Uterus (tissue), 4 donors: ENCODE results near the gene EFHD1. TPM values are rescaled to one million over a fixed set of nuclear protein-coding genes. Genes with fewer than 3 reads are reported as not detected.

Source experiments
- DNase-seq, 2 donors: peaks; one replicate each; pipeline ENCODE4 v3.0.0-alpha.2; 2019 to 2020
- H3K27ac ChIP-seq, 2 donors: fragments of 200-600 bp; sonication (generic); 1 replicate in 1 of 2; 2 replicates in 1 of 2; pipeline ENCODE4 v1.5.1; 2016 to 2018
- H3K27me3 ChIP-seq, 2 donors: fragments of 200-600 bp; sonication (generic); one replicate each; pipeline ENCODE4 v1.5.1; 2018 to 2019; ENCODE audit warnings: control low read depth in 1 of 2
- H3K36me3 ChIP-seq, 2 donors: fragments of 200-600 bp; sonication (generic); one replicate each; pipeline ENCODE4 v1.5.1; 2019; ENCODE audit warnings: control low read depth in 1 of 2
- H3K4me1 ChIP-seq, 2 donors: fragments of 200-600 bp; sonication (generic); one replicate each; pipeline ENCODE4 v1.5.1; 2018 to 2019; ENCODE audit warnings: control low read depth in 1 of 2
- H3K4me3 ChIP-seq, 2 donors: fragments of 200-600 bp; sonication (generic); 1 replicate in 1 of 2; 2 replicates in 1 of 2; pipeline ENCODE4 v1.5.1; 2018 to 2019; ENCODE audit warnings: mild to moderate bottlenecking in 1 of 2
- H3K9me3 ChIP-seq, 2 donors: fragments of 200-600 bp; sonication (generic); one replicate each; pipeline ENCODE4 v1.5.1; 2019; ENCODE audit warnings: control low read depth in 1 of 2
- POLR2A ChIP-seq, 2 donors: fragments of 450-650 bp; IDR thresholded peaks; one replicate each; pipeline ENCODE4 v1.6.1; 2016; ENCODE audit warnings: antibody characterized with exemption in 2 of 2, mild to moderate bottlenecking in 1 of 2, moderate library complexity in 1 of 2
- intact Hi-C: fragments of 100-400 bp; cut with DNase I; formaldehyde crosslinking; loops from one replicate; pipeline ENCODE4 v1.15.1; 2023; ENCODE audit warnings: low total_unique reads
- total RNA-seq, 4 donors: library from RNA; depleted of rRNA in 3 of 4; stranded (reverse); fragments of >200 nt in 3 of 4; gene quantifications; one replicate each; pipeline versions ENCODE4 v1.1.0 to v1.2.4, GENCODE V29; 2014 to 2023
- TF ChIP-seq, protein P1 (sequence below), 4 experiments: fragments of 200-600 bp in 2 of 4; fragments of 450-650 bp in 2 of 4; sonication (generic) in 2 of 4; IDR thresholded peaks; one replicate each; pipeline ENCODE4 v1.5.1; 2016 to 2019; ENCODE audit warnings: antibody characterized with exemption in 4 of 4, mild to moderate bottlenecking in 2 of 4, moderate library complexity in 1 of 4
- donor health status: DM: yes; HTN: yes; CAD: no.

The EFHD1 gene
- total RNA-seq, 4 donors from 2014 or later, result 8.5 to 102 (median 38.1) TPM

DNA sequence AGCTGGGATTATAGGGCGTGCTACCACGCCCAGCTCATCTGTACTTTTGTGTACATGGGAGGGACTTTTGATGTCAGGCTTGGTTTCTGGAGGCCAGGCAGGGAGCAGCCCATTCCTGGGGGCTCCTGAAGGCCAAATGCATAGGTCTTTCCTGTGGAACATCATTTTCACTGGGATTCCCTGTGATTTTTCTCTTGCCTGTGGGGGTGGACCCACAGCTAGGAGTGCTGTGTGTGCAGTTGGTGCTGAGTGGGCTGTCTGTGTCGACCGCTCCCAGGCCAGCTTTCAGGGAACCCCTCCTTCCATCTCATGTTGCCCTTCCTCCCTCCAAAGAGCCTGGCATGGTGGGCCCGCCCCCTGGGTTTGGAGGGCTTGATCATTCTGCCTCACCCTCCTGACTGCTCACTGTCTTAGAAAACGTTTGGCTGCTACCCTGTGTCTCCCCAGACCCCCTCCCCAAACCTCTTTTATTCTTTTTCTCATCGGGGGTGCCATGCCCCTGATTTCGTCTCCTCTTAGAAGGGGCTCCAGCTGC is 10.5 kb downstream of the EFHD1 start:
- H3K27ac ChIP-seq, result no peak overlapping the region
- DNase-seq, result no peak
- intact Hi-C loops, result no loop called here
- no peaks in the 10 kb centered on the region for H3K36me3 ChIP-seq
- H3K4me3 ChIP-seq, result no peak overlapping the region
- no peaks in the 10 kb centered on the region for H3K27me3 ChIP-seq
- H3K9me3 ChIP-seq, result no peaks in the 10 kb centered on the region
- H3K4me1 ChIP-seq, result no peaks in the 10 kb centered on the region
- TF ChIP-seq, protein P1, sequence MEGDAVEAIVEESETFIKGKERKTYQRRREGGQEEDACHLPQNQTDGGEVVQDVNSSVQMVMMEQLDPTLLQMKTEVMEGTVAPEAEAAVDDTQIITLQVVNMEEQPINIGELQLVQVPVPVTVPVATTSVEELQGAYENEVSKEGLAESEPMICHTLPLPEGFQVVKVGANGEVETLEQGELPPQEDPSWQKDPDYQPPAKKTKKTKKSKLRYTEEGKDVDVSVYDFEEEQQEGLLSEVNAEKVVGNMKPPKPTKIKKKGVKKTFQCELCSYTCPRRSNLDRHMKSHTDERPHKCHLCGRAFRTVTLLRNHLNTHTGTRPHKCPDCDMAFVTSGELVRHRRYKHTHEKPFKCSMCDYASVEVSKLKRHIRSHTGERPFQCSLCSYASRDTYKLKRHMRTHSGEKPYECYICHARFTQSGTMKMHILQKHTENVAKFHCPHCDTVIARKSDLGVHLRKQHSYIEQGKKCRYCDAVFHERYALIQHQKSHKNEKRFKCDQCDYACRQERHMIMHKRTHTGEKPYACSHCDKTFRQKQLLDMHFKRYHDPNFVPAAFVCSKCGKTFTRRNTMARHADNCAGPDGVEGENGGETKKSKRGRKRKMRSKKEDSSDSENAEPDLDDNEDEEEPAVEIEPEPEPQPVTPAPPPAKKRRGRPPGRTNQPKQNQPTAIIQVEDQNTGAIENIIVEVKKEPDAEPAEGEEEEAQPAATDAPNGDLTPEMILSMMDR (IDR thresholded peaks at IDR 0.05), result no peak
- no peak for TF ChIP-seq POLR2A (IDR thresholded peaks at IDR 0.05)

DNA sequence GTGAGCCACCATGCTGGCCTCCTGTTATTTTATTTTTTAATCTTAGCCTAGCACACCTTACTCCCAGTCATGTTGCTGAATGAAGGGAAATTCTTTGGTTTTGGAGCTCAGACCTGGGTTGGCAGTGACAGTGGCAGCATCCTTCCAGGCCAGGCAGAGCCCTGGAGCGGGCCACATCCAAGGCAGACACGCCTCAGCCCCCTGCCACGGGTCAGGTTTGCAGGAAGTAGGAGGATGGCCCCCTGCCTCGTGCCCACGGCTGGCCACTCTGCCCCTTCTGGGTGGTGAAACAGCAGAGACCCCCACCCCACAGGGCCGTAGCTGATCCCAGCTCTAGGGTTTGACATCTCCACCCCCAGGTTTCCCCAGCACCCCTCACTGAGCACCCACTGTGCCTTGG is 11.7 kb downstream of the EFHD1 start:
- Histone ChIP-seq H3K4me1 (no peaks in the 10 kb centered on the region), H3K4me3 (no peak overlapping the region), H3K9me3 (no peaks in the 10 kb centered on the region), H3K36me3 (no peaks in the 10 kb centered on the region), H3K27me3 (no peaks in the 10 kb centered on the region), H3K27ac (no peak overlapping the region)
- TF ChIP-seq, protein P1 (IDR thresholded peaks at IDR 0.05), result no peak
- TF ChIP-seq POLR2A (IDR thresholded peaks at IDR 0.05), result no peak
- intact Hi-C loops, result no loop called here
- DNase-seq, result no peak

DNA sequence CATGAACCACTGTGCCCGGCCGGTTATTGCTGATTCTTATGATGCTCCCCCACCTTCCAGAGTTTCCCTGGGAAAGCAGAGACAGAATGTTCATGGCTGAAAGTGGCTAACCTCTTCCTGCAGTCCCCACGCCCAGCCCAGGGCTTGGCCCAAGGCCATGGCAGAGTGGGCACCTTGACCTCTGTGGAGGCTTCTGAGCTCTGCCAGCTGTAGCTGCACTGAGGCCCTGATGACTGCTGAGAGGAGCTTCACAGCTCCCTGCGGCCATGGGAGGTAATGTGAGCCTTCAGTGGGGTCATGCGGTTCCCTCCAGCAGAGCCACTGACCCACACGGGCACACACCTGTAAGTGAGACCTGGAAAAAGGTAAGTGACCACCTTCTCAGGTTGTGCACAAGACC is 13.3 kb downstream of the EFHD1 start:
- no peak overlapping the region for H3K27ac ChIP-seq
- no peaks in the 10 kb centered on the region for H3K9me3 ChIP-seq
- no peak overlapping the region for H3K4me3 ChIP-seq
- no peaks in the 10 kb centered on the region for H3K4me1 ChIP-seq
- TF ChIP-seq, protein P1 (IDR thresholded peaks at IDR 0.05), result no peak
- TF ChIP-seq POLR2A (IDR thresholded peaks at IDR 0.05), result no peak
- DNase-seq, result no peak
- intact Hi-C loops, result no loop called here
- no peaks in the 10 kb centered on the region for H3K36me3 ChIP-seq
- no peaks in the 10 kb centered on the region for H3K27me3 ChIP-seq

DNA sequence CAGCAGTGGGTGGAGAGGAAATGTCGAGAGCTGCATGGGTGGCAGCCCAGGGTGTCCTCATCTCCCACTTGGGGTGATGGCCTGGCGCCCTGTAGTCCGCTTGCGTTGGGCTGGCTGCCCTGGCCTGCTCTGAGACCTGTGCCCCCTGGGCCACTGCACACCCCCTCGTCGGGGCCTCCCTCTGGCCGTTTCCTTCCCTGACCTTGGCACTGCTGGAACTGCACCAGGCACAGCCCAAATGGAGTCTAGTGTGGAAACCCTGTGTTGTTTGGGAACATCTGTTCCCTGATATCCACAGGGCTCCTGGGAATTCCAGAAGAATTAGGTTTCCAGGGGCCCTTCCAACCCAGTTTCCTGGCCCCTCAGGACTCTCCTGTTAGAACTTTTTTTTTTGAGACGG is 13.9 kb downstream of the EFHD1 start:
- intact Hi-C loops, result no loop called here
- no peak for TF ChIP-seq POLR2A (IDR thresholded peaks at IDR 0.05)
- TF ChIP-seq, protein P1 (IDR thresholded peaks at IDR 0.05), result no peak

DNA sequence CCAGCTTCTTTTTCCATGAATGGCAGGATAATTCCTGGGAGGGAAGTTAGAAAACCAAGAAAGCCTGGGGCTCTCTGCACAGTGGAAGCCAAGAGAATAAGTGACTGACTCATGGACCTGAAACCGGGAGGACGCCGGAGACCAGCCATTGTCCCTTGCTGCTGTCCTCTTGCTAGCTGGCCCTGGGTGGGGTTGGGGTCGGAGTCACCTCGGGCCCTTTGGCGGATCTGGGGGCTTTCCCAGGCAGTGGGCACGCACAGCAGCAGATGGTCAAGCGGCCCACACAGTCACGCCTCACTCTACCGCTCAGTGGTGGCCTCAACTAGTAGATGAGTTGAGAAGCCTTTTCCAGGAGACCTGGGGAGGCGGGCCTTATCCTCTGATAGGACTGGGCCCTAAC is 15.6 kb downstream of the EFHD1 start:
- H3K4me3 ChIP-seq, result no peak overlapping the region
- no peaks in the 10 kb centered on the region for H3K9me3 ChIP-seq
- no peaks in the 10 kb centered on the region for H3K27me3 ChIP-seq
- intact Hi-C loops, result no loop called here
- no peak for TF ChIP-seq POLR2A (IDR thresholded peaks at IDR 0.05)
- TF ChIP-seq, protein P1 (IDR thresholded peaks at IDR 0.05), result no peak
- no peaks in the 10 kb centered on the region for H3K4me1 ChIP-seq
- no peaks in the 10 kb centered on the region for H3K36me3 ChIP-seq
- H3K27ac ChIP-seq, result no peak overlapping the region
- DNase-seq, result no peak

More for the DNA sequence above, 13.9 kb downstream of the EFHD1 start:
- H3K9me3 ChIP-seq, result no peaks in the 10 kb centered on the region
- no peaks in the 10 kb centered on the region for H3K36me3 ChIP-seq
- no peak overlapping the region for H3K27ac ChIP-seq
- no peak for DNase-seq
- H3K4me3 ChIP-seq, result no peak overlapping the region
- H3K27me3 ChIP-seq, result no peaks in the 10 kb centered on the region
- no peaks in the 10 kb centered on the region for H3K4me1 ChIP-seq
